GM19468 (cell line): Measurements from ENCODE around the gene STK36.

ENCODE experiments used
- ATAC-seq: cut with Tn5 transposase; IDR thresholded peaks from one replicate; pipeline ENCODE4 v1.9.1; 2021; ENCODE audit warnings: mild to moderate bottlenecking, moderate library complexity, moderate number of reproducible peaks; ENCODE audit not compliant: unreplicated experiment; ENCODE audit errors: extremely low read depth

The STK36 gene

GRCh38 chr2:218671654-218672566, at the start of gene STK36, which contains the start of gene RNF25:
Gene STK36 (plus strand): TSS chr2:218672086. CDS start chr2:218672830, 744 bp downstream.
Gene RNF25 (minus strand): TSS chr2:218672002. CDS start chr2:218671970, 32 bp downstream.
- peak; percentile 84 for ATAC-seq

GRCh38 chr2:218622606-218623365, 49.1 kb upstream of the STK36 start:
- no peak for ATAC-seq

- ATAC-seq, result no peak
Measured at GRCh38 chr2:218623366-218623705, 48.5 kb upstream of the STK36 start.

- ATAC-seq, result no peak
Measured at GRCh38 chr2:218626369-218626768, 45.5 kb upstream of the STK36 start.

- no peak for ATAC-seq
Measured at GRCh38 chr2:218627939-218628338, 43.9 kb upstream of the STK36 start.

- no peak for ATAC-seq
Measured at GRCh38 chr2:218631837-218632236, 40.0 kb upstream of the STK36 start.

- ATAC-seq, result no peak
Measured at GRCh38 chr2:218635719-218636118, 36.2 kb upstream of the STK36 start.

- ATAC-seq, result no peak
Measured at GRCh38 chr2:218638372-218638771, 33.5 kb upstream of the STK36 start.

- no peak for ATAC-seq
Measured at GRCh38 chr2:218642121-218642656, 29.7 kb upstream of the STK36 start.

GRCh38 chr2:218642786-218643185, 29.1 kb upstream of the STK36 start:
- no peak for ATAC-seq

- no peak for ATAC-seq
Measured at GRCh38 chr2:218643751-218644310, 28.1 kb upstream of the STK36 start.

GRCh38 chr2:218644721-218645120, 27.2 kb upstream of the STK36 start:
- ATAC-seq, result no peak

GRCh38 chr2:218645126-218645525, 26.8 kb upstream of the STK36 start:
- peak; percentile 67 for ATAC-seq

GRCh38 chr2:218648088-218648786, 23.6 kb upstream of the STK36 start:
- no peak for ATAC-seq

GRCh38 chr2:218648787-218649100, 23.1 kb upstream of the STK36 start:
- no peak for ATAC-seq

GRCh38 chr2:218655751-218656150, 16.1 kb upstream of the STK36 start:
- no peak for ATAC-seq

GRCh38 chr2:218658671-218659257, 13.1 kb upstream of the STK36 start:
- no peak for ATAC-seq

- ATAC-seq, result peak; percentile 48
Measured at GRCh38 chr2:218659258-218659987, 12.5 kb upstream of the STK36 start, which contains the start of the genes BCS1L and ZNF142. Gene BCS1L (plus strand): TSS chr2:218659683. CDS start chr2:218660988, 1,305 bp downstream. Gene ZNF142 (minus strand): TSS chr2:218659623. CDS start chr2:218656429, 3,194 bp downstream.

GRCh38 chr2:218659988-218660358, 11.9 kb upstream of the STK36 start:
- no peak for ATAC-seq
